IPS-18c (cell line): ENCODE results near the gene RAET1E.
"Not testable (repeated sequence)": the region's sequence is repeated elsewhere in the genome, so short reads cannot be mapped to it uniquely, and the experiment has no call there.

Experiments used
- H3K4me3 ChIP-seq: 2 replicates; pipeline ENCODE4 v1.7.0; 2013; ENCODE audit warnings: low read depth, mild to moderate bottlenecking, low read length, moderate library complexity; ENCODE audit not compliant: insufficient read depth
- H3K9me3 ChIP-seq: one replicate; pipeline ENCODE4 v1.6.1; 2013; ENCODE audit warnings: mild to moderate bottlenecking, low read length, moderate library complexity; ENCODE audit not compliant: control insufficient read depth, insufficient read depth

Gene RAET1E

GRCh38 chr6:149897855-149898744 lies at the start of gene RAET1E:
Gene RAET1E, minus strand, starts transcription at chr6:149898113. Its CDS starts 7,212 bp downstream, at chr6:149890901.
- Histone ChIP-seq H3K9me3 (no peaks in the 10 kb centered on the region), H3K4me3 (no peak within 1 kb of the TSS)

DNA sequence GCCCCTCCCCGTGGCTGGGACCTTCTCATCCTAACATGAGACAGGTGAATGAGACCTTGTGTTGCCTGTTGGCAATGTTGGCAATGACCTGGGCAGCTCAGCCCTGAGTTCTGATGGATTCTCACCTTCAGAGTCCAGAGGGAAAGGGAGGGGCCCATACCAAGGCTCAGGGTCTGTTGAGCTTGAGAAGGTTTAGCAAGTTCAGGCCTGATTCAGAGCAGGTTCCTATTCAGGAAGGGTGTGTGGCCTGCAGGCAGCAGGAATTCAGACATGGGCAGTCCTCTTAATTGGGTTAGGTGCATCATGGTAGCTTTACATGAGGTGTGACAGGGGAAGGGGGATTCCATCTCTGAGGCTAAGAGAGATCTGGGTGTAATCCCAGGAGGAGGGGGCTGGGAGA lies 49.6 kb upstream of the RAET1E start:
- not testable (repeated sequence) for H3K4me3 ChIP-seq, H3K9me3 ChIP-seq

- not testable (repeated sequence) for H3K9me3 ChIP-seq, H3K4me3 ChIP-seq
These were observed 48.7 kb upstream of the RAET1E start for GRCh38 chr6:149946631-149947030.

DNA sequence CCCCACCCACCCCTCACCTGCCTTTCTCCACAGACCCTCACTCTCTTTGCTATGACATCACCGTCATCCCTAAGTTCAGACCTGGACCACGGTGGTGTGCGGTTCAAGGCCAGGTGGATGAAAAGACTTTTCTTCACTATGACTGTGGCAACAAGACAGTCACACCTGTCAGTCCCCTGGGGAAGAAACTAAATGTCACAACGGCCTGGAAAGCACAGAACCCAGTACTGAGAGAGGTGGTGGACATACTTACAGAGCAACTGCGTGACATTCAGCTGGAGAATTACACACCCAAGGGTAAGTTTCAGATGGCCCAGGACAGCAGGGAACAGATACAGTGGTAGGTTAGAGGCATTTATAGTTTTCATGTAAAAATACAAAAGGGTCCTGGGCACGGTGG lies 47.4 kb upstream of the RAET1E start:
- not testable (repeated sequence) for H3K4me3 ChIP-seq, H3K9me3 ChIP-seq

DNA sequence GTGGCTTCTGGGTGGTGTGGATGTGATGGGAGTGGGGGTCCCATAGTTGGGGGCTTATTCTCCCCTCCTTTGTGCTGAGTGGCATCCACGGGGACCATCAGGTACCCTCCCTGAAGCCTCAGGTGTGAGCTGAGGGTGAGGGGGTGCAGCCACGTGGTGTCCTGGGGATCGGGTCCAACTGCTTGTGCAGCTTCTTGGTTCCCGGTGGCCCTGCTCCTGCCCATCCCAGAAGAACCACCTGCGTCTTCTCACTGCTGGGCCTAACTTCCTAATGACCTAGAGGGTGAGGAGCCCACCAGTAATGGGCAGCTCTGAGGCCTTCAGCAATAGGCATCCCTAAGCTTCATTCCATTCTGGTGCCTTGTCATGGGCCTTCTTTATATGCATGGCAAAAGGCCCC lies 45.4 kb upstream of the RAET1E start:
- not testable (repeated sequence) for H3K9me3 ChIP-seq, H3K4me3 ChIP-seq

DNA sequence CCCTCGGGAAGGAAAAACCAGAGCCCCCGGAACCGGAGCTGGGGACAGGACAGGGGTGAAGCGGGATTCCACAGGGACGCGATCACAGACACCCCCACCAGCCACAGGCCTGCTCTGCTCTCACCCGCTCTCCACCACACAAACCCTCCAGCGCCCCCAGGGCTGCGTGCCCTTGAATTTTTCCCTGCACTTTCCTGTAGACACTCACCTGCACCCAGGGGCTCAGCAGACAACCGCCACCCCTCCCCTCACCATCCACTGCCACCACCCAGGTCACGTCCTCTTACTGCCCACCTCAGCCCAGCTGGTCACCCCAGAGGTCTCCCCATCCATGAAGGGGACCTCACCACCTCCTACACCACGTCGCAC lies 44.5 kb upstream of the RAET1E start:
- Histone ChIP-seq H3K9me3 (peaks cover 2% of the 10 kb centered on the region), H3K4me3 (peak overlapping the region; percentile 61)

- Histone ChIP-seq H3K9me3 (peaks cover 2% of the 10 kb centered on the region), H3K4me3 (peak within 1 kb of the TSS; percentile 61)
These were observed 43.9 kb upstream of the RAET1E start, which contains the start of gene ULBP2 for GRCh38 chr6:149941583-149942460. Gene ULBP2, plus strand, starts transcription at chr6:149942014. Its CDS starts 59 bp downstream, at chr6:149942073.

GRCh38 chr6:149940672-149940982 lies 42.7 kb upstream of the RAET1E start:
- H3K9me3 ChIP-seq: peaks cover 2% of the 10 kb centered on the region
- H3K4me3 ChIP-seq: no peak overlapping the region

- Histone ChIP-seq H3K4me3 (no peak overlapping the region), H3K9me3 (peaks cover 2% of the 10 kb centered on the region)
These were observed 42.2 kb upstream of the RAET1E start for GRCh38 chr6:149939909-149940671.

DNA sequence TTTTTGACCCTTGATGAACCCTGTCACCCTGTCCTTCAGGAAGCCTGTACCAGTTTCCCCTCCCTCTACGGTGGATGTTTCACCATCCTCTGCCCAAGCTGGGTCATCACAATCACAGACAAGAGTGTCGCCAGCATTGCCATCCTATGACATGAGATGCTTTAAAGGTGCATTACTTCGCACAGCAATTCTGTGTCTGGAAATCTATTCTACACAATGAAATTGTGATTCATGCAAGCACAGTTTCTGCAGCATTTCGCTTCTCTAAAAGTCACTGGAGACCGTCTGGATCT lies 41.4 kb upstream of the RAET1E start:
- peaks cover 2% of the 10 kb centered on the region for H3K9me3 ChIP-seq
- H3K4me3 ChIP-seq: no peak overlapping the region

DNA sequence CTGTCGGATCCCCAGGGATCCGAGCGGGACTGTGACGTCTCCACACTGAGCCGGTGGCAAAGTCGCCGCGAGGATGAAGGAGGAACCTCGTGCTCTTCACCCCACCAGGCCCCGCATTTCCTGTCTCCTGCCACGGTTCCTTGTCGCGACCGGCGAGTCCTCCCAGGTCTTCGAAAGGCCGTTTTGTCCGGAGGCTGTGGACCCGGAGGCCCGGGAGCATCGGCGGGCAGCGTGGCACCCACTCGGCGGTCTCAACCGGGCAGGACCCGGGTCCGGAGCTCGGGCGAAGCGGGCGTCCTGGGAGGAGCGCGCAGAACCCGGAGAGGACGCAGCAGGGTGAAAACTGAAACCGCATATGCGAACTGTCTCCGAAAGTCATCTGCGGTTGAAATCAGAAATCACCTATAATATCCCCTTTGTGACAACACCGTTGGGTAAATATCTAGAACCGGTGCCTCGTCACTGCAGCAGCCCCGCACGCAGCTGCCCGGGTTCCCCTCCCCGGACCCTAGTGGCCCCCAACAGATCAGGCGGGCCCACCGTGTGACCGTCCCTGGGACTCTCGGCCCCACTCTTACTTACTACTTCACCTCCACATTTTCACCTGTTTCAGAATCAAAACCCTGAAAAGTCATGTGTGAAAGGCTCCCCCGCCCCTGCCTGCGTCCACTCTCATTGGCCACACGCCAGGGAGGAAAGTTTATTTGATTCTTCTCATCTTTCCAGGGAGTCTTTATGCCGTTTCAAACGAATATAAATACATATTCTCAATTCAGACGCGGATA lies 40.9 kb upstream of the RAET1E start:
- peaks cover 2% of the 10 kb centered on the region for H3K9me3 ChIP-seq
- peak overlapping the region; percentile 36 for H3K4me3 ChIP-seq

DNA sequence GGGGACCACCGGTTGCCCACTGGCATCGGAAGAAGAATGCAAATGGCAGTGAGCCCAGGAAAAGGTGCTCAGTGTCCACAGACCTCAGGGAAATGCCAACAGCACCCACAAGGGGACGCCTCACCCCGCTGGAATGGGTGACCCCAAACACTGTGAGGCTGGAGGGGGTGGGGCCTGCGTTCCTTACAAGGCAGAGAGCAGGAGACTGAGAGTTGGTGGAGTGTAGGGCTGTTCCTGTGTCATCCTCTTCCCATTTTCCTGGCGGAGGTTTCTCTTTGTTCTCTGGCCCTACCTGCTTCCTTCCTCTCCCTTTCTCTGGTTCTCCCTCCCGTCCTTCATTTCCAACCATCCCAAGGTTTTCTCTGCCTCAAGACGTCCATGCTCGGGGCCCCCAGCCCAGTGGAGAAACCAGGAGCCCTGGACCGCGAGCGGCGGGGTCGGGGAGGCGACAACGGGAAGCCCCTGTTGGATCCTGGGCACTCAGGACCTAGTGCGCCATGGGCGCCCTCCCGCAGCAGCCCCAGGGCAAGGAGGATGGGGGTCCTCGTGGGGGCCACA lies 40.2 kb upstream of the RAET1E start:
- H3K9me3 ChIP-seq: not testable (repeated sequence)
- peak overlapping the region; percentile 36 for H3K4me3 ChIP-seq

DNA sequence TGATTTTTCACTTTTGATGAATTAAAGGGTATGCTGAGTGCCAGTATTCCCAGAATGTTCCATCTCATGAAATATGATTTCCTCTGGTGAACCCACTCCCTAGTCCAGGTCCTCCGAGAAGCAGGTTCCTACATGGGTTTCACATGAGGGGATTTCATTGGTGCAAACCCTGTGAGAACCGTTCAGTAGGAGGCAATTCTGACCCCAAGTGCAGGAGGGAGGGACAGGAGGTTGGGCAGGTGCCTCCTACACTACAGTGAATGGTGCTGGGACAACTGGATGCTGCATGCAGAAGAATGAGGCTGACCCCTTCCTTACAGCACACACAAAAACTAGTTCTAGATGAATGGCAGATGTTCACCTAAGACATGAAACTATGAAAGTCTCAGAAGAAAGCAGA lies 38.8 kb upstream of the RAET1E start:
- no peak overlapping the region for H3K4me3 ChIP-seq
- H3K9me3 ChIP-seq: peaks cover 2% of the 10 kb centered on the region

DNA sequence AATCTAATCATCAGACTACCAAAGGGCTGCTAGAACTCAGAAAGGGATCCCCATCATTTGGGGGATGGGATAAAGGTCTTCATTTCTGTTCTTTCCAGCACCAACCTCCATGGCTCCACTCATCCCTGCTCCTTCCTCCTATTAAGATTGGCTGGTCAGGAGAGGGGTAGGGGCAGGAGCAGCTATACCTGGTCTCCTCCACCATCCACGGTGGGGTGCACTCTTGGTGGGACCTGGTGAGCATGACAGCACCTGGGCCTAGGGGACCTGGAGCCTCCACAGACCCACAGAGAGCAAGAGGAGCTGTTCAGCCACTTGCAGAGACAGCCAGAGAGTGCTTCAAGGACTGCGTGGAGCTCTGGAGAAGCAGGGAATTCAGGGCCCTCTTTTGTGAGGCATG lies 37.8 kb upstream of the RAET1E start:
- Histone ChIP-seq H3K9me3 (peaks cover 2% of the 10 kb centered on the region), H3K4me3 (no peak overlapping the region)

- H3K4me3 ChIP-seq: no peak overlapping the region
- peaks cover 2% of the 10 kb centered on the region for H3K9me3 ChIP-seq
These were observed 37.3 kb upstream of the RAET1E start for GRCh38 chr6:149935246-149935645.

GRCh38 chr6:149934249-149935156 lies 36.6 kb upstream of the RAET1E start:
- H3K4me3 ChIP-seq: no peak overlapping the region
- H3K9me3 ChIP-seq: peaks cover 2% of the 10 kb centered on the region
